CD4-positive, alpha-beta T cell treated with Interleukin-12 subunit alpha and Interleukin-12 subunit beta, for 1 hour (primary cell): ENCODE measurements around the gene DNAAF6.
A peak's percentile ranks its signal among the peaks of the same experiment; 100 is the strongest.
"Not testable (repeated sequence)": the region's sequence is repeated elsewhere in the genome, so short reads cannot be mapped to it uniquely, and the experiment has no call there.

Source experiments
- DNase-seq: peaks from one replicate; pipeline ENCODE4 v3.0.0-alpha.2; 2020

The DNAAF6 gene

GRCh38 chrX:107205770-107206696 lies at the start of gene DNAAF6, which contains the start of gene NUP62CL:
DNAAF6 (plus strand) TSS chrX:107206611; CDS start chrX:107212876, 6,265 bp downstream.
NUP62CL (minus strand) TSS chrX:107206433; CDS start chrX:107175146, 31,287 bp downstream.
- DNase-seq, result peak; percentile 84

GRCh38 chrX:107157618-107158017 lies 48.8 kb upstream of the DNAAF6 start:
- DNase-seq, result not testable (repeated sequence)

- DNase-seq, result no peak
Measured at GRCh38 chrX:107167163-107167921, 39.1 kb upstream of the DNAAF6 start.

GRCh38 chrX:107168257-107168656 lies 38.2 kb upstream of the DNAAF6 start:
- no peak for DNase-seq

GRCh38 chrX:107168712-107169111 lies 37.7 kb upstream of the DNAAF6 start:
- DNase-seq, result no peak

GRCh38 chrX:107171369-107172102 lies 34.9 kb upstream of the DNAAF6 start:
- DNase-seq, result no peak

GRCh38 chrX:107197319-107197718 lies 9.1 kb upstream of the DNAAF6 start:
- DNase-seq, result no peak

- not testable (repeated sequence) for DNase-seq
Measured at GRCh38 chrX:107198074-107198473, 8.3 kb upstream of the DNAAF6 start.

- no peak for DNase-seq
Measured at GRCh38 chrX:107199491-107199890, 6.9 kb upstream of the DNAAF6 start.

GRCh38 chrX:107204068-107204605 lies 2.3 kb upstream of the DNAAF6 start:
- DNase-seq, result no peak

- no peak for DNase-seq
Measured at GRCh38 chrX:107206697-107207065, 270 bp downstream of the DNAAF6 start.

- DNase-seq, result no peak
Measured at GRCh38 chrX:107207089-107207488, 678 bp downstream of the DNAAF6 start.

- DNase-seq, result no peak
Measured at GRCh38 chrX:107207943-107208342, 1.5 kb downstream of the DNAAF6 start.

GRCh38 chrX:107213477-107213876 lies 7.1 kb downstream of the DNAAF6 start:
- DNase-seq, result no peak

GRCh38 chrX:107226757-107227156 lies 20.3 kb downstream of the DNAAF6 start:
- no peak for DNase-seq

- DNase-seq, result no peak
Measured at GRCh38 chrX:107227780-107228485, 21.5 kb downstream of the DNAAF6 start.

GRCh38 chrX:107228486-107228819 lies 22.0 kb downstream of the DNAAF6 start:
- DNase-seq, result no peak

- DNase-seq, result peak; percentile 4
Measured at GRCh38 chrX:107272431-107272921, 66.1 kb downstream of the DNAAF6 start.

- no peak for DNase-seq
Measured at GRCh38 chrX:107273795-107274194, 67.4 kb downstream of the DNAAF6 start.

- DNase-seq, result no peak
Measured at GRCh38 chrX:107288676-107289075, 82.3 kb downstream of the DNAAF6 start.

GRCh38 chrX:107290019-107290418 lies 83.6 kb downstream of the DNAAF6 start:
- no peak for DNase-seq

GRCh38 chrX:107293056-107293455 lies 86.6 kb downstream of the DNAAF6 start:
- no peak for DNase-seq
